ENCODE results near the gene TRAF4.
A peak's percentile ranks its signal among the peaks of the same experiment; 100 is the strongest.
"Not testable (repeated sequence)": the region's sequence is repeated elsewhere in the genome, so short reads cannot be mapped to it uniquely, and the experiment has no call there.

TRAF4 gene

GRCh38 chr17:28714281-28714680 is 29.5 kb upstream of the TRAF4 start:
- DNase-seq (ENCODE audit: low read depth in 1 of 2, low spot score in 1 of 2), result no peak

- DNase-seq (ENCODE audit: low read depth in 1 of 2, low spot score in 1 of 2), result no peak
Measured at GRCh38 chr17:28715217-28715616, 28.6 kb upstream of the TRAF4 start.

- DNase-seq (ENCODE audit: low read depth in 1 of 2, low spot score in 1 of 2), result no peak
Measured at GRCh38 chr17:28716740-28717577, 26.9 kb upstream of the TRAF4 start.

GRCh38 chr17:28717578-28718332 is 26.1 kb upstream of the TRAF4 start, which contains the start of gene RAB34:
TSS of gene RAB34 (minus strand) at chr17:28717868. CDS start at chr17:28717266, 602 bp downstream.
- DNase-seq (ENCODE audit: low read depth in 1 of 2, low spot score in 1 of 2), result no peak

- DNase-seq (ENCODE audit: low read depth in 1 of 2, low spot score in 1 of 2), result no peak
Measured at GRCh38 chr17:28718333-28719020, 25.3 kb upstream of the TRAF4 start.

- DNase-seq (ENCODE audit: low read depth in 1 of 2, low spot score in 1 of 2), result no peak
Measured at GRCh38 chr17:28719021-28719433, 24.8 kb upstream of the TRAF4 start.

- no peak for DNase-seq (ENCODE audit: low read depth in 1 of 2, low spot score in 1 of 2)
Measured at GRCh38 chr17:28720247-28720996, 23.4 kb upstream of the TRAF4 start.

- not testable (repeated sequence) for DNase-seq (ENCODE audit: low read depth in 1 of 2, low spot score in 1 of 2)
Measured at GRCh38 chr17:28720997-28721329, 22.8 kb upstream of the TRAF4 start.

GRCh38 chr17:28722417-28723158 is 21.2 kb upstream of the TRAF4 start:
- DNase-seq (ENCODE audit: low read depth in 1 of 2, low spot score in 1 of 2), result no peak

- no peak for DNase-seq (ENCODE audit: low read depth in 1 of 2, low spot score in 1 of 2)
Measured at GRCh38 chr17:28723159-28723835, 20.5 kb upstream of the TRAF4 start.

- not testable (repeated sequence) for DNase-seq (ENCODE audit: low read depth in 1 of 2, low spot score in 1 of 2)
Measured at GRCh38 chr17:28723836-28724499, 19.8 kb upstream of the TRAF4 start.

GRCh38 chr17:28724500-28725165 is 19.2 kb upstream of the TRAF4 start:
- DNase-seq (ENCODE audit: low read depth in 1 of 2, low spot score in 1 of 2), result no peak

GRCh38 chr17:28725166-28725659 is 18.6 kb upstream of the TRAF4 start:
- DNase-seq (ENCODE audit: low read depth in 1 of 2, low spot score in 1 of 2), result no peak

- DNase-seq (ENCODE audit: low read depth in 1 of 2, low spot score in 1 of 2), result no peak
Measured at GRCh38 chr17:28725660-28726225, 18.1 kb upstream of the TRAF4 start.

- peak; percentile 41 to 59 for DNase-seq (ENCODE audit: low read depth in 1 of 2, low spot score in 1 of 2)
Measured at GRCh38 chr17:28726226-28726626, 17.6 kb upstream of the TRAF4 start, which contains the start of gene TLCD1. TSS of gene TLCD1 (minus strand) at chr17:28726233. CDS start at chr17:28726097, 136 bp downstream.

GRCh38 chr17:28726627-28727491 is 17.0 kb upstream of the TRAF4 start:
- DNase-seq (ENCODE audit: low read depth in 1 of 2, low spot score in 1 of 2), result peak; percentile 83 to 85
